ENCODE data around the gene SOX10.
"Not testable (repeated sequence)": the region's sequence is repeated elsewhere in the genome, so short reads cannot be mapped to it uniquely, and the experiment has no call there.

The SOX10 gene

DNA sequence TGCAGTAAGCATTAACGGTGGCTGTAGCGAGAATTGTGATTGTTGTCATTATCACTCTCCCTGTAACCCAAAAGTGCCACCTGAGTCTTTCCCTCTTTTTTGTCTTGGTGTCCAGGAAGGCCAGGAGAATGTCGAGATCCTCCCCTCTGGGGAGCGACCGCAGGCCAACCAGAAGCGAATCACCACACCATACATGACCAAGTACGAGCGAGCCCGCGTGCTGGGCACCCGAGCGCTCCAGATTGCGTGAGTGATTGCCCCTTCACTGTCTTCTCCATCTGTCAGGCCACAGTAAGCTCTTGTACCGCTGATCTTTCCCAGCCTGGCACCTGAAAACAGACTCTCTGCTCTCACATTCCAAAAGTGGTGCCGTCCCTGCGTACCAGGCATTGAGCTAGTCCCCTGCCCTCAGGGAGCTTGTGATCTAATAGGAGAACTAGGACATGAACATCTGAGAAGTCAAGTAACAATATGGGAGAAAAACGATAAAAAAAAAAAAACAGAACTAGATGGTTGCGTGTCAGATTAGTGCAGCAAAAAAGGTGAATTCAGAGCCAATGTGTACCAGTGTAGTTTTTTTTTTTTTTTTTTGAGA lies 25.0 kb downstream of the SOX10 start:
- no peak for DNase-seq

DNA sequence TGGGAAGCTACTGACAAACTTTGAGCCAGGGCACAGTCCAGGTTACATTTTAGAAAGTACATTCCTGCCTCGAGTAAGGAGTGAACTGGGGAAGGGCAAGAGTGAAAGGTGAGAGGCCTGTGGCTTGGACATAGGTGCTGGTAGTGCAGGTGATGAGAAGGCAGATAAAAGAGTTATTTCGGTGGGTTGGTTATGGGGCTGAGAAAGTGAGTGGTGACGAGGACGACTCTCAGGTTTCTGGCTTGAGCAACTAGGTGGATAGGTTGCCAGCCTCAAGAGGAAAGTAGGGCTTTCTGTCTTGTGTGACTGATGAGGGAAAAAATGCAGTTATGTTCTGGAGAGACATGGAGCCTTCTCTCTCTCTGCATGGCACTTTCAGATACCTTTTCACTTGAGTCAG lies 27.1 kb downstream of the SOX10 start:
- no peak for DNase-seq

DNA sequence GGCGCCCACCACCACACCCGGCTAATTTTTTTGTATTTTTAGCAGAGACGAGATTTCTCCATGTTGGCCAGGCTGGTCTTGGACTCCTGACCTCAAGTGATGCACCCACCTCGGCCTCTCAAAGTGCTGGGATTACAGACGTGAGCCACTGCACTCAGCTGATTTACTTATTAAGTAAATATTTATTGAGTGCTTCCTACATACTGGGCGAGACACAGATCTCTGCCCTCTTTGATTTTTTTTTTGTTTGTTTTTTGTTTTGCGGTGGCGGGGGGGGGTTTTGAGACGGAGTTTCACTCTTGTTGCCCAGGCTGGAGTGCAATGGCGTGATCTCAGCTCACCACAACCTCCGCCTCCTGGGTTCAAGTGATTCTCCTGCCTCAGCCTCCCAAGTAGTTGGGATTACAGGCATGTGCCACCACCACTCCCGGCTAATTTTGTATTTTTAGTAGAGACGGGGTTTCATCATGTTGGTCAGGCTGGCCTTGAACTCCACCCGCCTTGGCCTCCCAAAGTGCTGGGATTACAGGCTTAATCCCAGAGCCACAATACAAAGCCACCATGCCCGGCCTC lies 28.4 kb downstream of the SOX10 start:
- DNase-seq: not testable (repeated sequence)

DNA sequence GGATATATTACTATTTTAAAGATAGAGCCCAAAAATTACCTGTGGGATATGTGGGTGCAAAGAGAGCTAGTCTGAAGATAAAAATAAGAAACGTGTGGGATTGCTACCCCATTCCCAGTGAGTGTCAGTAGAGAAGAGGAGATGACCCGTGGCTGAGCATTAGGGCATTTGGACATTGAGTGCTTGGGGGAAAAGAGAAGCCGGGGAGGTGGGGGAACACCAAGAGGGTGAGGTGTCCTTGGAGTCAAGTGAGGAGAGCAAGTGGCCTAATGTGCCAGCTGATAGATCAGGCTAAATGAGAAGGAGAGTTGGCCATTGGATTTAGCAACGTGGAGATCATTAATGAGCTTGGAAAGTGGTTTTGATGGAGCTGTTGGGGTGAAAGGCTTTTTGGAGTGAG lies 29.7 kb downstream of the SOX10 start:
- DNase-seq: no peak

DNA sequence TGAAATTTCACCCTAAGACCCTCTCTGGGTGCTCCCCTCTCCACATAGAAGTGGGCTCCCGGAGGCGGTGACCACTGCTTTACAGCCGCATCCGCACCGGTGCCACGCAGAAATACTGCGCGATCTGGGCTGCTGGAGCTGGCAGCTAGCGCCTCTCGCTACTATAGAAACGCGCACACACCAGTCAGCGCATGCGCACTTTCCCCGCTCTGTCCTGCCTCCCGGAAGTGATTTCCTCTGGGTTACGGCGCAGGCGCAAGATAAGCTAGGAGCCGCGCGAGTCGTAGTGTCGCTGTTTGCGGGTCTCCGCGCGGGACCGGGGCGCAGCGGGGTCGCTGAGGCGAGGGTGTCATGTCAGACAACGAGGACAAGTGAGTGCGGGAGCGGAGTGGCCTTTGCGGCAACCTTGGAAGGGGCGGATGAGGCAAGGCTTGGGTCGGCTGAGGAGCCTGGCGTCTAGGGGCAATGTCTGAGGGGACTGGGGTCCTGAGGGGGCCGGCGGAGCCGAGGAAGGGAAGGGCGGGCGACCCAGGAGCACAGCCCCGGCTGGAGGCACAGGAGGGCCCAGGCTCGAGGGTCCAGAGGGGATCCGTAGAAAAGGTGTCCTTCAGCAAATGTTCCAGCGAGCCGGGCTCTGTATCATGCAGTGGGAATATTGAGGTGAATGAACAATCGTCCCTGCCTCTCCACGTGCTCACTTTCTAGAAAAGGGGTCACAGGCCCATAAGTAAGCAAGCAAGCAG lies 30.7 kb downstream of the SOX10 start, which contains the start of the genes C22orf23 and POLR2F:
C22orf23 (minus strand) TSS at position 165 of the 743 bp plus-strand sequence. CDS start 452 bp downstream, outside the sequence.
POLR2F (plus strand) TSS at position 263 of the 743 bp plus-strand sequence; CDS start at position 352, 89 bp downstream.
- DNase-seq: peak; percentile 94

DNA sequence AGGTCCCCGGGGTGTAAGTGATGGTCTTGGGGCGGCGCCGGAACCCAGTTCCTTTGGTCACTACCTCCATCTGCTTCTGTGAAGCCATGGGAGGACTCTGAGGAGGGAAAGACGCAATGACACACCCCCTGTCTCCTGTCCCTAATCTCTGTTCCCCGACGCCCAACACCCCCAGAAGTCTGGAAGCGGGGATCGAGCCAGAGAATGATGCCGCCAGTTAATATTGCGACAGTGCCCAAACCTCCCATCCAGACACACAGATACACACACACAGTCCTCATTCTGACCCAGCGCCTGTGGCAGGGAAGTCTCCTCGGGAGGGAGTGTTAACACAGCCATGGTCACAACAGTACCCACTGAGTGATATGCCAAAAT lies 31.3 kb downstream of the SOX10 start:
- no peak for DNase-seq

DNA sequence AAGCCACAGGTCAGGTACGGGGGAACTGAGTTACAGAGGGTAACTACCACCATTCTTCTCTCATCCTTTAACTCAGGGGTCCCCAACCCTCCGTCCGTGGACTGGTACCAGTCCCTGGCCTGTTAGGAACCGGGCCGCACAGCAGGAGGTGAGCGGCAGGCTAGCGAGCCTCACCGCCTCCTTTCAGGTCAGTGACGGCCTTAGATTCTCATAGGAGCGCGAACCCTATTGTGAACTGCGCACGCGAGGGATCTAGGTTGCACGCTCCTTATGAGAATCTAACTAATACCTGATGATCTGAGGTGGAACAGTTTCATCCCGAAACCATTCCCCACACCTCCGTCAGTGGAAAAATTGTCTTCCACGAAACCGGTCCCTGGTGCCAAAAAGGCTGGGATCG lies 31.7 kb downstream of the SOX10 start:
- DNase-seq: not testable (repeated sequence)

DNA sequence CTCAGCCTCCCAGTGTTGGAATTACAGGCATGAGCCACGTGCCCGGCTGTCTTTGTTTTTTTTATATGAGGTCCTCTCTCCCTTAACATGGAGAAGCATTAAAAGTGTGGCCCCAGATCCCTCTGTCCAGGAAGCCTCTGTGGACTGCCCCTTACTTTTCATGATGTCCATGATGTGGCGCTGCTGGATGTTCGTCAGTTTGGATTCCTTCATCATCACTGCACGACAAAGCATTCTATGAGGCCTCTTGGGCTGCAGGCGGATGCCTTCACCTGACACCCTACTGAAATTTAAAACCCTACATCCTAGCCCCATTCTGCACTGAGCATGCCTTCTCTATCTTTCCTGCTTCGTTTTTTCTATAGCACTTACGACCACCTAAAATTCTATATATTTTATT lies 33.0 kb downstream of the SOX10 start:
- no peak for DNase-seq

DNA sequence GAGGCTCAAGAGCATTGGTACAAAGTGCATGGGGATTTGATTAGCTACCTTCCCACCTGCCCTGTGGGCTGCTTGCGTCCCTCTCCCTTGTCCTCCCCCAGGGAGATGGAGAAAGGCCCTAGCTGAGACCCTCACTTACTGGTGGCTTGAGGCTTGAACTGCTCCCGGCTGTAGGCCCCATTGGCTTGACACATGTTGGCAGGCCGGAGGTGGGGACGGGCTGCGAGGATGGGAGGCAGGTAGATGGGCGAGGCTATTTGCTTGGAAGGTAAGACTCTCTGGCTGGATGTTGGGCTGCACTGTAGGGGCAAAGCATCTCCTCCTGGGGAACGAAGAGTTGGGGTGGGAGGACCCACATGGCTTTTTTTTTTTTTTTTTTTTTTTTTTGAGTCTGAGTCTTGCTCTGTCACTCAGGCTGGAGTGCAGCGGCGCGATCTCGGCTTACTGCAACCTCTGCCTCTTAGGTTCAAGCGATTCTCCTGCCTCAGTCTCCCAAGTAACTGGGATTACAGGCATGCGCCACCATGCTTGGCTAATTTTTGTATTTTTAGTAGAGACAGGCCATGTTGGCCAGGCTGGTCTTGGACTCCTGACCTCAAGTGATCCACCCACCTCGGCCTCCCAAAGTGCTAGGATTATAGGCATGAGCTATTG lies 37.1 kb downstream of the SOX10 start:
- DNase-seq: not testable (repeated sequence)

DNA sequence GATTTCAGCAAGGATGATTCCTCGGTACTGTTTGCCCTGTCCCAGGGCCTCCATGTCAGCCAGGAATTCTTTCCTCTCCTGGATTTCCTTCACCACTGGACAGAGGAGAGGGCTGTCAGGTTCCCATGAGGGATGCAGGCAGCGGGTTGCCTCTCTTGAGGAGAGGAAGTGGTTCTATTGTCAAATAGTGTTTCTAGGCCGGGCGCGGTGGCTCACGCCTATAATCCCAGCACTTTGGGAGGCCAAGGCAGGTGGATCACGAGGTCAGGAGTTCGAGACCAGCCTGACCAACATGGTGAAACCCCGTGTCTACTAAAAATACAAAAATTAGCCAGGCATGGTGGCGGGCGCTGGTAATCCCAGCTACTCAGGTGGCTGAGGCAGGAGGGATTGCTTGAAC lies 39.9 kb downstream of the SOX10 start:
- DNase-seq: not testable (repeated sequence)

DNA sequence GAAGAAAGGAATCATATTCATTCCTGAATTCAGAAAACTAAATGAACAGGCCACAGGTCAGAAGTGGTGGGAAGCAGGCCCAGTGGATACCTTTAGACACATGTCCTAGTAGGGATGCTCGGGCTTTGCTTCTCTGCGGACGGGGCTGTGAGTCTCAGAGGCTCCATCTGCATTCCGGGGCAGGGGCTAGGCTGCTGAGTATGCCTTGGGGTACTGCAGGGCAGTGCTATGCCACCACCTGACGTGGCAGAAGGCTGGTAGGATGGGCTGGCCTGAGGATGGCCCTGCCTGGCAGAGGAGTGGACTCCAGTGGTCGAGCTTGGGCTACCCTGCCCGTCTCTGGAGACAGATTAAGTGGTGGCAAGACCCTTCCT lies 40.5 kb downstream of the SOX10 start:
- no peak for DNase-seq

DNA sequence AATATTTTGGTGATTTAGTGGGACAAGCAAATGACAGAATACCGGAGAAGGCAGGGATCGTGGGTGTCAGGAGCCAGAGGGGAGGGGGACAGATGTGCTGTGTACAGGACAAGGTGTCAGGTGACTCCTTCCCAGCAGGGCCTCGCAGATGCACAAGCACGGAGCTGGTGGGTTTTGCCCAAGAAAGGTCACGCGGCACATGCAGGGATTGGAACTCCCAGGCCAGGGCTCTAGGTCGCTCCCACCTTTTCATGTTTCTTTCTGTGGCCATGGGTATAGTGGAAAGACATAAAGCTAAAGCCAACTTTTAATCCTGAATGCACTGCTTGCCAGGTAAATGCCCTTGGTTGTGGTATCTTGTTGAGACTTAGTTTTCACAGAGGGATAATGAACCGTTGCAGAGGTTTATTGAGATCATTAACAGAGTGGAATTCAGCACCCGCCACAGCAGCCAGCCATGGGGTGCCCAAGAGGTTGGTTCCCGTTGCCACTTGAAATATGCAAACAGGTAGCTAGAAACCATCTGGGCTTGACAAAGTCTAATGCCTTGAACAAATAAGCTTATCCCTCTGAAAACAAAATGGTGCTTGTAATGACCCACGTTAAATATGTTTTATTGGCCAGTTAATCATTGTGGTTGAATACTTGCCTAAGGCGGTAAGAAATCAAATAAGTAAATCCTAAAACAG lies 41.1 kb downstream of the SOX10 start:
- DNase-seq: no peak

DNA sequence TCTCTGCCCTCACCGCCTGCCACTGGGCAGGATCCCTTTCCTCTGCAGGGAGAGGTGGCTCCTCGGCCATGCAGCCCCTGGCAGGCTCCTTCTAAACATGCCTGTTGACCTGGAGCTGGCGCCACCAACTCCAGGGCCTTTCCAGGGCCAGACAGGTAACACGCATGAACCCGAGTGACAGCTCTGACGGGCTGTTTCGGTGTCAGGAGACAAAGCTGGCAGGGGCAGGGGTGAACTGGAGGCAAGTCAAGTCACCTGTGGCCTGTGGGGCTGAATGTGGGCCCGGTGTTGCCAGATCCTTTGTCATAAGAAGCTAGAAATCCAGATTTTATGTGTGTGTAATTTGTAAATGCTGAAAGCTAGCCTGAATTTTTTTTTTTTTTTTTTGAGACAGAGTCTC lies 42.2 kb downstream of the SOX10 start:
- DNase-seq: no peak

DNA sequence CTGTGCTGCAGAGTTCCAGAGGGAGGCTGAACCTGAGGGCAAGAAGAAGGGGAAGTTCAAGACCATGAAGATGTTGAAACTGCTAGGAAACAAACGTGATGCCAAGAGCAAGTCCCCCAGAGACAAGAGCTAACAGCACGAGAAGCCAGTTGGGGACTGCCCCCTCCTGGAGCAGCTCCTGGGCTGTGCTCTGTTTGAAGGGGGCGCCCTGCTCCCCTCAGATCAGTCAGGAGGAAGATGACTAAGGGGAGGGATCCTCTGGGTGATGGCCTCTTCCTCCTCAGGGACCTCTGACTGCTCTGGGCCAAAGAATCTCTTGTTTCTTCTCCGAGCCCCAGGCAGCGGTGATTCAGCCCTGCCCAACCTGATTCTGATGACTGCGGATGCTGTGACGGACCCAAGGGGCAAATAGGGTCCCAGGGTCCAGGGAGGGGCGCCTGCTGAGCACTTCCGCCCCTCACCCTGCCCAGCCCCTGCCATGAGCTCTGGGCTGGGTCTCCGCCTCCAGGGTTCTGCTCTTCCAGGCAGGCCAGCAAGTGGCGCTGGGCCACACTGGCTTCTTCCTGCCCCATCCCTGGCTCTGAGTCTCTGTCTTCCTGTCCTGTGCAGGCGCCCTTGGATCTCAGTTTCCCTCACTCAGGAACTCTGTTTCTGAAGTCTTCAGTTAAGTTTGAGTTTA lies 43.5 kb downstream of the SOX10 start:
- DNase-seq: no peak

DNA sequence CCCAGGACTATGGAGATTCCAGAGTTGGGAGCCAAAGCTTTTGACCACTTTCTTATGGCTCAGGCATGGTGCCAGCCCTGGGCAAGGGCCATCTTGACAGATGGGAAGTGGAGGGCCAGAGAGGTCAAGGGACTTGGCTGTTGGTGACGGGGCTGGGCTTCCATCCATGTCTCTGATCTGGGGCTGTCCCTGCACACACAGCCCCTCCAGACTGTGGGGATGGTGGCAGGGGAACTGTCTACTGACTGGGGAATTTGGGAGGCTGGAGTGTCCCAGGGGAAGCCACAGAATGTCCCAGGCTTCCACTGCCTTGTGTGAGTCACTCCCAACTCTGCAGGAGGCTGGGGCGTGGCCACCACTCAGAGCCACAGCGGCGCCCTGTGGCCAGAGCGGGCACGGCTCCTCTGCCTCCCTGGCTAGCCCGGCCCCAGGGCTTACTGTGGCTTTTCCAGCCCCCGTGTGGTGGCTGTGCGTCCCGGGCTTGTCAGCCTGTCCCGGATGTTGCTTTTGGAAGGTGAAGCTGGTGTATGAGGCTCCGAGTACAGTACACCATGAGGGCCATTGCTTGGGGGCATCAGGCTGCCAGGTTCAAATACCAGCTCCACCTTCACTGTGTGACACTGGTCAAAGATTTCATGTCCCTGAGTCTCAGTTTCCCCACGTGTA lies 50.5 kb downstream of the SOX10 start:
- peak; percentile 86 for DNase-seq

DNA sequence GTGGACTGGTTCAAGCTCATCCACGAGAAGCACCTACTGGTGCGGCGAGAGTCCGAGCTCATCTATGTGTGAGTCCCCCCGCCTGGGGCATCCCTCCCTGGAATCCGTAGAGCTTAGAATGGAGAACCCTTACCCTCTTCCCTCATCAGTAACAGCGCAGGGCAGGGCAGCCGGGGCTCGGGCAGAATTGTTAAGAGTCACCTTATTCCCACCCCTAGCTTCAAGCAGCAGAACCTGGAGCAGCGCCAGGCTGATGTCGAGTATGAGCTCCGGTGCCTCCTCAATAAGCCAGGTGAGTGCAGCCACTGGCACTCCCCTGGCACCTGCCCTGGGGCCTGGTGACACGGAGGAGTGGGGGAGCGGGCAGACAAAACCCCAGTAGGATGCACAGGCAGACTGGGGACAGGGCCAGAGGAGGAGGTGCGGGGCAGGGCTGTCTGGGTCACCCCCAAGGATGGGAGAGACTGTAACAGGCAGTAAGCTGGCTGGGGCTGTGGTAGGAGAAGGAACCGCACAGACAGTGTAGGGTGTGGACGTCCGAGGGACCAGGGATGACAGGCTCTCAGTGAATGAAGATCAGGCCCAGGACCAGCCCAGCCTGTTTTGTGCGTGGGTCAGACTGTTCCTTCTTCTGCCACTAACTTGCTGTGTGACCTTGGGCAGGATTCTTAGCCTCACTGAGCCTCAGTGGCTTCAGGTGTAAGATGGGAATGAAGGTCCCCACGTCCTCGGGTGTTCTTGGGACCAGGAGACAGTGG lies 51.4 kb downstream of the SOX10 start:
- no peak for DNase-seq

DNA sequence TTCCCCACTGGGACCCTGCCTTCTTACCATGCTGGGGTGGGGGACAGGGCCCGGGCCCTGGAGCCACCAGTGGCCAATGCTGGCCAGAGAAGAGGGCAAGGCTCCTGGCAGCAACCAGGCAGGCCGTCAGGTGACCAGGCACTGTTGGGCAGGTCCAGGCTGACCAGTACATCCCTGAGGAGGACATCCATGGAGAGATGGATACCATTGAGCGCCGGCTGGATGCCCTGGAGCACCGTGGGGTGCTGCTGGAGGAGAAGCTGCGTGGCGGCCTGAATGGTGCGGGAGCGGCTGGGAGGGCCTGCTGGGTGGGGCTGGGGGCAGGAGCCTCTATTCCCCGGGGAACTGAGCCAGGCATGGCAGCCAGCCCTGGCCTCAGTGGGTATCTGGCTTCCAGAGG lies 52.0 kb downstream of the SOX10 start:
- no peak for DNase-seq

DNA sequence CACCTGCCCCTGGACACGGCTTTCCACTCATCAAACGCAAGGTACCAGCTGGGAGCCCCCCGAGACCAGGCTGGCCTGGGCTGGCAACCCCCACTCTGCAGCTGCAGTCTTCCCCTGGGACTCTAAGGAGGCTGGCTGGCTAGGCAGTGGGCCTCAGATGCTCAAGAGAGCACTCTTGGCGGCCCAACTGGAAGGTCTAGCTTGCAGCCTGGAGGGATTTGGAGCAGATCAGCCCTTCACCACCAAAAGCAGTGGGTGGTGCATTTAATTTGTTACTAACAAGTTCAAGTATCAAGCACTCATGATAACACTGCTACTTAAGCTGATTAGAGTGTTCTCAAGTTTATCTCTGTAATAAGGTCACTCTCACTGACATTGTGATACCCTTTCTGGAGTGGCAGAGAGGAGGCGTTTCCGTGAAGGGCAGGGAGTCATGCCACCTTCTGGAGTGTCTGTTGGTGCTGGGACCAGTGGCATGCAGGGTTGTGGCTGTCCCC lies 52.4 kb downstream of the SOX10 start:
- no peak for DNase-seq

DNA sequence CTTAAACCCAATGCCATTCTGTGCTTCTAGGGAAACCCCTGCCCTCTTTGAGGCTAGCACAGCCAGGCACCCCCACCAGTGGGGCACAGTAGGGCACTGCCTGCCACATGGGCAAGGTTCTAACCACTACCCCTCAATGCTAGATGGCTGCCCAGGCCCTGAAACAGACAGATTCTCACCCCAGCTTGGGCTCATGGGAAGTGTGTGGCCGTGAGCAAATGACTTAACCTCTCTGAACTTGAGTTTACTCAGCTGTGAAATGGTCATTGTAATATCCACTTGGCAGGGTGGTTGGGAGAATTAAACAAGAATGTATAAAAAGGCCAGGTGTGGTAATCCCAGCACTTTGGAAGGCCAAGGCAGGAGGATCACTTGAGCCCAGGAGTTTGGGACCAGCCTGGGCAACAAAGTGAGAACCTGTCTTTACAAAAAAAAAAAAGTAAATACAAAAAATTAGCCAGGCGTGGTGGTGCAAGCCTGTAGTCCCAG lies 53.4 kb downstream of the SOX10 start:
- DNase-seq: no peak

DNA sequence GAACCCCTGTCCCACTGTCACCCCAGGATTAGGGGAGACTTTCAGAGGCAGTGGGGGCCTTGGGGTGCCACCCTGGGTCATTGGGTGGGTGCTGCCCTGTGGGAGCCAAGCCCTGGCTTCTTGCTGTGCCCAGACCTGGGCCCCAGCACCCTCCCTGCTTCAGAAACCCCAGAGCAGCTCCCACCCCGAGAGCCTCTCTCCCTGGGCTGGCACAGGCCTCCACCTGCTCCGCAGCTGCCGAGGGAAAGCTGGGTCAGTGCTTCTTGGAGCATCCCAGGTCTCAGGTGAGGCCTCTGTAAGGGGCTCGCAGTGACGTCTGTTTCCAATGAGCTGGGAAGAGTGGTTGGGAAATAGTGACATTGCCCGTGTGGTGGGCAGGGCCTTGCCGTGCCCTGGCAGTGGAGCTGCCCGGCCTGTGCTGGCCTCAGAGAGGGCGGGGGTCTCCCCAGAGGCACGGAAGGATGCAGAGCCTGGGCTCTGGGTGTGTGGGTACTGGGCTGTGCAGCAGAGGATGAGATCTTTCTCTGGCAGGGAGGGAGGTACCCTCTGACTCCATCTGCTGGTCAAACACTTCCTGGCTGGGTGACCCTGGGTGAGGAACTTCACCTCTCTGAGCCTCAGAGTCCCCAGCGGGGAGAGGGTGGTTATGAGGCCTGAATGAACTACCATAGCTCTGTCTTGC lies 53.9 kb downstream of the SOX10 start:
- DNase-seq: no peak

Measured in left hindlimb (tissue), 1 donor.